HG03378 (cell line): ENCODE results near the gene HHAT.

Experiments
- ATAC-seq: cut with Tn5 transposase; IDR thresholded peaks from one replicate; pipeline ENCODE4 v1.9.1; 2021; ENCODE audit warnings: mild to moderate bottlenecking, moderate library complexity; ENCODE audit not compliant: unreplicated experiment

The HHAT gene

GRCh38 chr1:210328746-210329503 lies at the start of gene HHAT:
Gene HHAT (plus strand): TSS chr1:210328902. CDS start chr1:210348976, 20,074 bp downstream.
- ATAC-seq = peak; percentile 32

- no peak for ATAC-seq
Observed at GRCh38 chr1:210280221-210280620, 48.5 kb upstream of the HHAT start.

- ATAC-seq = no peak
Observed at GRCh38 chr1:210288116-210288515, 40.6 kb upstream of the HHAT start.

DNA sequence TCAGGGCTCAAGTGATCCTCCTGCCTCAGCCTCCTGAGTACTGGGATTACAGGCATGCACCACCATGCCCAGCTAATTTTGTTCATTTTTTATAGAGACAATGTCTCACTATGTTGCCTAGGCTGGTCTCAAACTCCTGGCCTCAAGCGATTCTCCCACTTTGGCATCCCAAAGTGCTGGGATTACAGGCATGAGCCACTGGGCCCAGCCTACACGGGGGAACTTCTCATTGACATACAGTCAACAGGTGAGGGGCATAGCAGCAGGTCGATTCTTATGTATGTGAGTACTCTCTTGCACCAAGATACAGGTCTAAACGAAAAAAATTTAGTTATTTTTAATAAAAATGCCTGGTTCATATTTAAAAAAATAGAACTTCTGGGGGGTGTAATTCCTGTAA lies 39.5 kb upstream of the HHAT start:
- no peak for ATAC-seq

- no peak for ATAC-seq
Observed at GRCh38 chr1:210291081-210291764, 37.5 kb upstream of the HHAT start.

DNA sequence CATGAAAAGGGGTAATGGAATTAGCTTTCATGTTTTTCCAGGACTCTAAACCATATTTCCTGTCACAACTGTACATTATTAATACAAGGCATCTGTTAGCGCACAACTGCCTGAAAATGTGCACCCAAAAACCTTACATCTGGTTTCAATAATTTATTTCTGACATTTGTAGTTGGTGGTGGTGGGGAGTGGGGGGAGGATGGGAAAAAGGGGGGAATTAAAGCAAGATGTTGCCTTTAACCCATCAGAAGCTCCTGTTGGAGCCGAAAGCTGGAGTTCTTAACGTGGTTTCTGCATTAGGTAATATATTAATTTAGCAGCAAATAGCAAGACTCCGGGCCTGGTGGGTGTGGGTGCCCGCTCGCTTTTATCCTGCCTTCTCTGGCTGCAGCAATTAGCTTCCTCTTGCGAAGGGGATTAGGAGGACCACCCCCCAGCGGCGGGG lies 36.9 kb upstream of the HHAT start:
- no peak for ATAC-seq

DNA sequence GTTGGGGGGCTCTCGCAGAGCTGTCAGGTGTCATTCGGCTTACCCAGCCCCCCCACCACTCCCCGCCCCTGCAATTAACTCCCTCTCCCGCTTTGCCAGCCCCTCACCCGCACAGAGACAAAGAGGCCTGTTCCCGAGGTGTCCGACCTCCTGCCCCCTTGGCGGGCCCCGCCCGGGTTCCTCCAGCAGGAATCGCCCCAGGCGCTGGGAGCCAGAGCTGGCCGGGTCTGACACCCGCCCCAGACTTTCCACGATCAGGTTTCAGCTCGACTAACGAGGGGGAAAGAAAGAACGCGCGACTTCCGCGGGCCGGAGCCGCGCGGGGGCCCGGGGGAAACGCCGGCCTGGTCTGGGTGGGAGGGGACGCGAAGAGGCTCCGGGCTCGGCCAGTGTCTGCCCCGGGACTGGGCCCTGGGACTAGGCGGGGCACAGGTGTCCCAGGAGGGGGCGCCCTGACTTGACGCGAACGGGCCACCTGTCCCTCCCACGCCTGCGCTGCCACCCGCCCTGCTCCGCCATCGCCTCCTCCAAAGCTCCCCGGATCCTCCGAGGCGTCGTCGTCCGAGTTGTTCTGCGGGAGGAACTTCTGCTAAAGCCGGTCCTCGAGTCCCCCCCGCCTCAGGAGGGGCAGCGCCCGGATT lies 36.4 kb upstream of the HHAT start:
- no peak for ATAC-seq

- ATAC-seq = no peak
Observed at GRCh38 chr1:210293171-210293607, 35.5 kb upstream of the HHAT start.

DNA sequence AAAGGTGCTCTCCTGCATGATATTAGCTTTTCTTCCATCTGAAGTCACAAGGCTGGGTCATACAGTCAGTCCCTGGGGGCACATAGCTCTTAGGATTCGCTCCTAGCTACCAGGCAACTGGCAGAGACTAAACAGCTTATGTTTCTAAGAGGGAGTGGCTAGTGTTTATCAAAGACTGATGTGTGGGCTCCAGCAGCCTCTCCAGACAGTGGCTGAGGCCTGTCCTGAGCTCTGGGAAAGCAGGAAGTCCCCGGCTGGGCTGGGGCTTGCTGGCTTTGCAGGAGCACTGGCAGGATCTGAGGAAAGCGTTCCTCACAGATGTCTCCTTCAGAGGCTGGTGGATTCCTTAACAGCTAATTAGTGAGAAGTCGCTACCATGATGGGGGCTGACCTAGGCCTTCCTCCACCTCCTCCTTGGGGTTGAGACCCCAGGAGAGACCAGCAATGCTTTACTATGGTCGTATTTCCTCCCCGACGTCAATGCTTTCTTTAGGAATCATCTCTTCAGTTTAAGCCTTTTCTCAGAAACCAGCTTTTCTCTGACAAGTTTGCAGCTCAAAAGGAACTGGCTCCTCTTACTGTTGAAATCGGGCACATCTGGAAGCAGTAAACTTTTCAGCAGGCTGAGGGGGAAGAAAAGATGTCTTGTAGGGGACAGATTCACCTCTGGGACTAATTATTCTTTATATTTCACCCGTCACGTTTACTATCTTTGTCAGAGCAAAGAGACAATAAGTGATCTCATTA lies 33.5 kb upstream of the HHAT start:
- no peak for ATAC-seq

- ATAC-seq = no peak
Observed at GRCh38 chr1:210296682-210297081, 32.0 kb upstream of the HHAT start.

- no peak for ATAC-seq
Observed at GRCh38 chr1:210298296-210298695, 30.4 kb upstream of the HHAT start.

GRCh38 chr1:210298936-210299335 lies 29.8 kb upstream of the HHAT start:
- ATAC-seq = no peak

- no peak for ATAC-seq
Observed at GRCh38 chr1:210299501-210299900, 29.2 kb upstream of the HHAT start.

DNA sequence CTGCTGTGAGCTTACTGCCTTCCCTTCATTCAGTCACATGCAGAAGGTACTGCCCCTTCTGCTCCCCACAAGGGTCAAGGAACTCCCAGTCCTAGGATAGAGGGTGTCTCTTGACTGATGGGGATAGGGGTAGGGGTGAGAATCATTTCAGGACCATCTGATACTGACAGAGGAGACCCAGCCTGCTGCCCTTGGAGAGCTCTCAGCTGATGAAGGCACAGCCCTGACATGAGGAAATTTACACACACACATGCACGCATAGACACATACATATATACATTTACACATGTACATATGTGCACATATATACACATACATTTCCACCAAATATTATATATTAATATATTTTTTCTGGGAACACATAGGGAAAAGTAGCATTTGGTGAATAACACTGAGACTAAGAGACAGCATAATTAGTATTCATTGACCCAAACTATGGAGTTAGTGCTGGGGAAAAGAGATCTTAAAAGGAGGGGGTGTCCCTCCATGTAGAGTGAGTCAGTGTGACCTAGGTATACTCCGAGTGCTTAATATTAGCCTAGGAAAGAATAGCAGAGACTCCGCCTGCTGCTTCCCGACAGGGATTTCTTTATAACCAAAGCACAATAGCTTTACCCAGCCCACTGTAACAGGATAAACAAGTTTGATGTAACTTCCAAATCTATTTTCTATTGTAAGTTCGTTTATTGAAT lies 27.6 kb upstream of the HHAT start:
- no peak for ATAC-seq

DNA sequence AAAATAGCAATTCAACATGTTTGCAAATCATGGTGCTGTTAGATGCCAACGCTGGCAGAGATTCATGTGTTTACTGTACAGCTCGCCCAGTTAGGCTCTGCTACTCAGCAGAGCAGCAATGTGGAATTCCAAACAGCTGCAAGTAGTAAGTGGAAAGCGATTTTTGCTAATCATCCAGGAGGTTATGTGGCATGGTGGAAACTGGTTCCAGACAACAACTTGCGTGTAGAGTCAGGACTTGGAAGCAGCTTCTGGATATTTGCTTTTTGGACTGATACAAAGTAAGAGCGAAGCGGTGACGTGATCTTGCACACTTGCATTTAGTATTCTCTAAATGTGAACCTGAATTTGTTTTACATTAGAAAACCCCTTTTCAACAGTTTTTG lies 27.1 kb upstream of the HHAT start:
- no peak for ATAC-seq

GRCh38 chr1:210302501-210302900 lies 26.2 kb upstream of the HHAT start:
- no peak for ATAC-seq

DNA sequence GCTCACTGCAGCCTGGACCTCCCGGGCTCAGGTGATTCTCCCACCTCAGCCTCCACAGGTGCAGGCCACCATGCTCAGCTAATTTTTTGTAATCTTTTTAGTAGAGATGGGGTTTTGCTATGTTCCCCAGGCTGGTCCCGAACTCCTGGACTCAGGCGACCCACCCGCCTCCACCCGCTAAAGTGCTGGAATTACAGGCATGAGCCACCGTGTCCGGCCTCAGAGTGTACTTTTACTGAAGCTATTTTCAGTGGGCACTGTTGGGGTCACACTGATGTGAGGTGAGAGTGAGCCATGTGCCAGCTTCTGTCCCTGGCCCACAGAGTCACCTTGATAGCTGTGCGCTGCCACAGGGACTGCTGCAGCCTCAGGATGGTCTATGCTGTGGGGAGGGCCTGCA lies 25.3 kb upstream of the HHAT start:
- no peak for ATAC-seq

DNA sequence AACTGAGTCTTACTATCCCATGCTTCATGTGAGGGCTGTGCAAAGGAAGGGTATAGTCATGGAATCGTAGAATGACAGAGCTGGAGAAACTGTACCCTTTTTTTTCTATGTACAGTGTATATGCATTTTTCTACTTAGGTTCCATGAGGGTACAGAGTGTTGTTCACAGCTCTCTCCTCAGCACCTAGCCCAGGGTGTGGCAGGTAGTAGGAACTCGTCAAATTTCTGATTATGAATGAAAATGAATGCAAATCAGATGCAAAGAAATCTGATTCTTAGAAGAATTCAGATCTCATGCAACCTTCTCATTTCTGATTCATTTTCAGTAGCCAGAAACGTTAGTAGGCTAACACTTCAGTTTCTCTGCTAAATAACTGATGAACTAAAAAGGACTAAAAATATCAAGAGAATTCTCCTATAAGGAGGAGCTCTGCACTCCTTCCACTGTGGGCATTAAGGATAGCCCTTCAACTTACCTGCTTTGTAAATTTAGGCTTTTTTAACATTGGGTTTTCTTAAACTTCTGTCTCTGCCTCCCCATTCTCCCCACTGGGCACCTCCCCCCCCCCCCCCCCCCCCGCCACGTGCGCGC lies 18.0 kb upstream of the HHAT start:
- ATAC-seq = no peak

GRCh38 chr1:210311726-210312493 lies 16.8 kb upstream of the HHAT start:
- no peak for ATAC-seq
